Right hindlimb (tissue), 1 donor: Measurements from ENCODE around the gene METTL15.
"Not testable (repeated sequence)": the region's sequence is repeated elsewhere in the genome, so short reads cannot be mapped to it uniquely, and the experiment has no call there.

Source experiments
- DNase-seq: peaks from one replicate; pipeline ENCODE4 v3.0.0-alpha.2; 2018

METTL15 gene

DNA sequence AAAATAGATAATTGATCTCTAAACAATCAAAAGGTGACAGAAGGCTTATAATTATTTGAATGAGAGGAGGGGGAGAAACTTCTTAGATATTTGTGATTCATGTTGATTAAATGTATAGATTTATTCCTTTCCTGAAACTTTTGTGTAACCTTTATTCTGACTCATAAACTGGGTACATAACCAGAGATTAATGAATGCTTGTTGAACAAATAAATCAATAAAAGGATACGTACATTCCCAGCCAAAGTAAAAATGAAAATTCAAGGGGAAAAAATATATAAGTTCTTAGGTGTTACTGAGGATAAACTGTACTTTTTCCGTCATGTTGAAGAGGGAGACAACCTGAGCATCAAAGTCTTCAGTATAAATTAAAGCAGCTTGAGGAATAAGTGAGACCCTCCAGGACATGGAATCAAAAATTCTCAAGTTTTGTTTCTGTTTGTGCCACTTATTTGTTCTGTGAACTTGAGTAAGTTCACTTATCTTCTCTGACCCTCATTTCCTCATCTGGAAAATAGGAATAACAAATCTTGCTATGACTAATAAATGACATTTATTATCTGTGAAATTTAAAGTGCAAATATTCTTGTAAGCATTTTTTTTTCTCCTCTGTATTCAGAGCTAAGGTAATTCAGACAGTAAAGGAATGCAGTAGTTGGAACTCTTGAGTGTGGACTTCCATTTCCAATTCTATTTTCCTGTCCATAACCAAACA is 195.4 kb downstream of the METTL15 start:
- no peak for DNase-seq

DNA sequence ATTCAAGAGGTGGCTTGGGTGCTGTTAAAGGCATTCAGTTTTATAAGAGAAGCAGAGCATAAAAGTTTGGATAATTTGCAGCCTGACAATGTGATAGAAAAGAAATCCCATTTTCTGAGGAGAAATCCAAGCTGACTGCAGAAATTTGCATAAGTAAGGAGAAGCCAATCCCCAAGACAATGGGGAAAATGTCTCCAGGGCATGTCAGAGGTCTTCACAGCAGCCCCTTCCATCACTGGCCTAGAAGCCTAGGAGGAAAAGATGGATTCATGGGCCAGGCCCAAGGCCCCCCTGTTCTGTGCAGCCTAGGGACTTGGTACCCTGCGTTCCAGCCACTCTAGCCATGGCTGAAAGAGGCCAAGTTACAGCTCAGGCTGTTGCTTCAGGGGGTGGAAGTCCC is 207.3 kb downstream of the METTL15 start:
- no peak for DNase-seq

DNA sequence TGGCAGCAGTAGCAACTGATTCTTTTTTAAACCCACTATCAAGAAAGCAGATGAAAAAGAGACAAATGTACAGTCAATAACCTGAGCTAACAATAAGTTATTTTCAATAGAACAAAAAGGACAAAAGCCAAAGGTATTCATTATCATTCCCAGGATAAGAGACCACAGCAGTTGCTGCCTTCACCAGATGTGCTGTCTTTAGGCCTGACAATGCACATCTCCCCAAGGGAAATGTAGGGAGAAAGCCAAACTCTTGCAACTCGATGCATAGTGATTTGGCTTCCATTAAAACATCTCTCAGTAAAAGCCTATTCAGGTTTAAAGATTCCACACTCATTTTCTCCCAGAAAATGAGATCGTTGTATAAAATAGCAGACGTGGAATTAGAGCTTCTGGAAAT is 210.7 kb downstream of the METTL15 start:
- no peak for DNase-seq

DNA sequence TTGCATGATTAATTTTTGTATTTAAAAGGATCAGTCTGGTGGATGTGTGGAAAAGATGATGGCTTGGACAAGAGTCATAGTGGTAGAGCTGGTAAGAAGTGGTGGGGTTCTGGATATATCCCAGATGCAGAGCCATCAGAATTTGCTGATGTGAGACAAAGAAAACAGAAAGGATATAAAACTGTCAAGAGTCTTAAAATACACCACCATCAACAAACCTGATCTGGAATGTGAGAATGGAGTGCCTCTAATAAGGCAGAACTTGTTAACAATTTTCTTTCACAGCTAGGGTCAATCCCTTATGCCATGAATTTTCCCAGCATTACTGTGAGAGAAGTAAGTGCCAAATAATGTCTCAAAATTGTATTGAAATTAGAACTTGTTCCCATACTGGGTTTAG is 215.4 kb downstream of the METTL15 start:
- no peak for DNase-seq

DNA sequence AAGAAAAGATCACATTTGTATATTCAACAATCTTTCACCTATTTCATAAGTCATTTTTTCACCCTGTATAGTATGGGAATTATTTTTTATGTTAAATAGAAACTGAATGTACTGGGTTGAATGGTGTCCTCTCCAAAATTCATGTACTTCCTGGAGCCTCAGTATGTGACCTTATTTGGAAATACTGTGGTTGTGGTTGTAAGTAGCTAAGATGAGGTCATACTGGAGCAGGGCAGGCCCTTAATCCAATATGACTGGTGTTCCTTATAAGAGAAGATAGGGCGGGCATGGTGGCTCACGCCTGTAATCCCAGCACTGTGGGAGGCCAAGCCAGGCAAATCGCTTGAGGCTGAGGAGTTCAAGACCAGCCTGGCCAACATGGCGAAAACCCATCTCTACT is 224.2 kb downstream of the METTL15 start:
- not testable (repeated sequence) for DNase-seq

DNA sequence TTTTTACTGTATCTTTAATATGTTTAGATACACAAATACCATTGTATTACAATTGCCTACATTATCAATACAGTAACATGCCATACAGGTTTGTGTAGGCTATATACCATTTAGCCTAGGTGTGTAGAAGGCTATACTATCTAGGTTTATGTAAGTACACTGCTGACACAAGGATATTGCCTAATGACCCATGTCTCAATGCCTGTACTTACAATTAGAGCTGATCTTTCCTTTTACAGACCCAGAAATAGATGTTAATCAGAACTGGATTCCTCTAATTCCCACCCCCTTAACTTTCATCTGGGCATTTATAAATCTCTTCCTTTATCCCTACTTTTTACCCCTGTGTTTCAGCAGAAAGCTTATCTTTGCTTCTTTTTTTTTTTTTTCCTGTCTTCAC is 229.5 kb downstream of the METTL15 start:
- DNase-seq: no peak

DNA sequence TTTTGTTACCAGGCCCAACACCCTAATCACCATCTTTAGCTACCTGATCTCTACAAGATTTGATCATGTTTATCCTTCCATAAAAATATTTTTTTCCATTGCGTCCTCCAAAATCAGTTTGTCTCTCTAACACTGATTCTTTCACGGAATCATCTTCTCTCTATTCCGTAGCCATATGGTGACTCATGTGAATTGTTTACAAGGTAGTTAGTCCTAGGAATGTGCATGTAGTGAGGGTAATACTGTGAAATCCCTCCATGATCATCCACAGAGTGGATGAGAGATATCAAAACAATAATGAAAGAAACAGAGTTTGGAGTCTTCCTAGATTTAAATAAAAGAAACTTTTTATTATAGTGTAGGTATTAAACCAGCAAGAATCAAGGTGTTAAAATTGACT is 230.2 kb downstream of the METTL15 start:
- DNase-seq: no peak

DNA sequence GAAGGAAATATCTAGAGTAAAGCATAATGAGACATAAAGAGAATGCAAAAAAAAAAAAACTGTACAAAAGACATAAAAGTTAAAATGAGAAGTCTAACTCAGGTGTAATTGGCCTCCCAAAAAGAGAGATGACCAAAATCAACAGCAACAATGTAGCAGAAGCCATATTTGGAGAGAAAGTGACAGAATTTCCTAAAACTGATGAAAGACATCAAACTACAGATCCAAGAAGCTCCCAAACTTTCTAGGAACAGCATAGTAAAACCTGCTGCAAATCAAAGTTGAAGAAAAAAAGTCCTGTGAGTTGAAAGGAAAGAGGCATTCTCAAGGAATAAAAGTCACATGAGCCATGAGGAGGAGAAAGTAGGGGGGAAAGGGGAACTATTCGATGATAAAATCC is 231.3 kb downstream of the METTL15 start:
- DNase-seq: no peak

DNA sequence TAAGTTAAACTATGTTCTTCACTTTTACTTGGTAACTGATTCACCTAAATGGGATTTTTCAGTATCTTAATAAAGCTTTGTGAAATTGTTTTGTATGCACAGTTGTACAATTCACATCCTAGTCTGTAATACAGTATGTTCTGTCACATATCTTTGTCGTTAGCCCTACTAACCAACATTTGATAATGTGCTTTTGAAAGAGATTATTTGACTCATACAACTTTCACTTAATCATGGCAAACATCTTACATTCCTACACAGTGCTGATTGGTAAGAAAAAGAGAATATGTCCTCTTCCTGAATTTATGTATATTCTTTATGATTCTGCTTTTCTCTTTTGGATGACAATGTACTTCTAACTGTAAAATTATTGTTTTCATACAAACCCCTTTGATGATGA is 234.5 kb downstream of the METTL15 start:
- no peak for DNase-seq

DNA sequence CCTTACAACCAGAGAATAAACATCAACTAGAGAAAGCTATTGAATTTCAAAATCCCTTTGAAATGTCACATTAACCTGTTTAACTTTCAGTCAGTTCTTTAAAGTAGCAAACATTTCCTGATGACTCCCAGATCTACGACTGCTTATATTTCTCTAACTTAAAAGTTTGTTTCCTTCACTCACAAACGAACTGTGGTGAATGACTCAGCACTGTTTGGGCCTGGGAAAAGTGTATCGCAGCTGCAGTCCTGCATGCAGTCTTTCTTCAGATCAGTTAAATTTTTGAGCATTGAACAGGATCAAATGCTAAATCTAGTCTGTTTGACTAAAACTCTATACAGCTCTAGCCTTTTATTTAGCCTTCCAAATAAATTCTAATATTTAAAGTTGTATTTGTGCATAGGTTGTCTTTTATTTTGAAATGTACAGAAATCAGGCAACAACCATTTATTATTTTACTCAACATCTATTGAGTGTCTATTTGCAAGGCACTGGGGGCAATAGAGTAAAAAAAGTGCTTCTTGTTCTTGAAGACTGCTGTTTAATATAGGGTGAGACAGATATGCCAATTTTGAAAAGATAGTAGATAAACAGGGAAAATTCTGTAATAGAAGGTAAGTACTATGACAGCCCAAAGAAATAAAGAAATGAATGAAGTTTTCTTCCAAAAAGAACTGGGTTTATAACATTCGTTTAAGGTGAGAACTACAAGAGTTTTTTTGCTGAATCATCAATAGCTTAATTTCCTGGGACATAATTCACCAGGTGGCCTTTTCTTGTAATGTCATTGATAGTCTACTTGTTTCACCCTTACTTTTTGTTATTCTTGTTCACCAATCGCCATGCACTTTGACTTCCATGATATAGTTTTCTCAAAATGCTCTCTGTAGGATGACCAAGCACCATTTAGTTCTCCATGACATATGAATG is 235.4 kb downstream of the METTL15 start:
- DNase-seq: no peak

DNA sequence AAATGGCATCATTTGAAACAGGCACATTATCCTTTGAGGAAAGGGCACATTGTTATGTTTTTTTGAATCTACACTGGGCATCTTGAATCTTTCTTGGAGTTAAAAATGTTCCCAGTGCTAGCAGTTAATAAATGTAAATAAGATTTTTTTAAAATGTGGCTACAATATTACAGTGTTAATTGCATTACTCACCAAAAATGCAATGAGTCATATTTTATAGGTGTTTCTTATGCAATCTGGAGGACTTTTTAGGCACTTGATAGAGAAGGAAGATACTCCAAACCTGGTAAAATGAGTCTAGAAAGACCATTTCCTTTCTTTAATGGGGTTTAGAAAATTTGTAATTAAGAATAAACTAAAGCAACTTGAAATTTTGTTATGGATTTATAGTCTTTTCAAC is 238.0 kb downstream of the METTL15 start:
- no peak for DNase-seq

DNA sequence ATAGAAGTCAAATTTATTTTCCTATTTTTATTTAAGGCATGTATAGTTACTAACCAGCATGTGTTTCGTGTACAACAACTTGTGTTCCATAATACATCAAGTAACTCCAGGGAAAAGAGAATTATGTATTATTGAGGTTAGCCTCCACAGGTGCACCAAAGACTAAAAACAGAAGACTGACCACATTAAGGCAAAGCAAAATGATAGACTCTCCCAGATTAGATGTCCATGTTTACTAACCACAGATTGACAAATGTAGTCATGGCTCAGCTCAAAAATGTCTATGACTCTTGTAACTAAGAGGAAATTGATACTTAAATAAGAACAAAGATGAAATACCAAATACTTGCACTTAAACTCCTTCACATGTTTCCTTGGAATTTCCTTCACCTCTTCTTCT is 238.5 kb downstream of the METTL15 start:
- DNase-seq: no peak

DNA sequence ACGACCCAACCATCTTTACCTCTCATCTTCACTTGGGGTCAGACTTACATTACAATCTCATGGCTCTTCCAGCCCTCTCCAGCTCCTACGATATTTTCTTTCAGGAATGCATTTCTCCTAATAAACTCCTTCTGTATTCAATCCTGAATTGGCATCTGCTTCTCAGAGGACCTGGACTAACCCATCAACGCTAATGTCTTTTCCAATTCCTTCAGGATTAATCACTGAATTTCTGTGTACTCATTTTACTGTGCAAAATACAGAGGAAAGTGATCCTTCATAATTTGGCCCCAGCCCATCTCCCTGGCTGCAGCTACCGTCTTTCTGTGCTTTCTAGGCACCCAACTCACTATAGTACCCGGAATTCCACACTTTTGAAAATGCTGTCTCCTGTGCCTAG is 239.2 kb downstream of the METTL15 start:
- no peak for DNase-seq

DNA sequence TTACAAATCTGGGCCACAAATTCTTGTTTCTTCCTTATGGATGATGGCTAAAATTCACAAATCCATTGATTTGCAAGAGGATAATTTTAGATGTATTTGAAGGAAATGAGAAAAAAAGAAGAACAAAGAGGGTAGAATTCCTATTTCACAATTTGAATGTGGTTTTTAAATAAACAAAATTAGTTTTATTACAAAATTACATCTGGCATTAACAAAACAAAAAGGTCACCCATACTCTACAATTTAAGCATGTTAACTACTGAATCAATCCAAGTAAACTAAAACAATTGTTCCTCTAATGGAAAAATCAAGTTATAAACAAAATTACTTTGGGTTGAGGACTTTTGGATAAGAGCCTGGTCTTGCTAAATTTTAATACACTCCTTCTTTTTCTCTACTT is 242.0 kb downstream of the METTL15 start:
- DNase-seq: no peak

DNA sequence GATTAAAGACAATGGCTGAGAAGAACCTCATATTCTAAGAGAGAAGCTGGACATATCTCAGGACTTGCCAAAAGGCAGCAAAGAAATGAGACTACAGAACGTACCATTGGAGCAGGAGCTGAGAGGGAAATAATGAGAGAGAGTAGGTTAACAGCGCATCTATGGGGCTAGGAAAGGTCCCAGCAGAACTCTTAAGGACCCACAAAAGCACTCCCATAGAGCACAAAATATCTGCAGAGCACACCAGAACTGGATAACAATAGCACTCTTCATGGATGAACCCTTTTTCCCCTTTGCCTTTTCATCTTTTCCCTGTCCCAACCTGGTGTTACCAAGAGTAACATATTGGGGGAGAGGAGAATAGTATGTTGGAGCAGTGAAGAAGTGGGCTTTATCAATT is 245.8 kb downstream of the METTL15 start:
- no peak for DNase-seq

DNA sequence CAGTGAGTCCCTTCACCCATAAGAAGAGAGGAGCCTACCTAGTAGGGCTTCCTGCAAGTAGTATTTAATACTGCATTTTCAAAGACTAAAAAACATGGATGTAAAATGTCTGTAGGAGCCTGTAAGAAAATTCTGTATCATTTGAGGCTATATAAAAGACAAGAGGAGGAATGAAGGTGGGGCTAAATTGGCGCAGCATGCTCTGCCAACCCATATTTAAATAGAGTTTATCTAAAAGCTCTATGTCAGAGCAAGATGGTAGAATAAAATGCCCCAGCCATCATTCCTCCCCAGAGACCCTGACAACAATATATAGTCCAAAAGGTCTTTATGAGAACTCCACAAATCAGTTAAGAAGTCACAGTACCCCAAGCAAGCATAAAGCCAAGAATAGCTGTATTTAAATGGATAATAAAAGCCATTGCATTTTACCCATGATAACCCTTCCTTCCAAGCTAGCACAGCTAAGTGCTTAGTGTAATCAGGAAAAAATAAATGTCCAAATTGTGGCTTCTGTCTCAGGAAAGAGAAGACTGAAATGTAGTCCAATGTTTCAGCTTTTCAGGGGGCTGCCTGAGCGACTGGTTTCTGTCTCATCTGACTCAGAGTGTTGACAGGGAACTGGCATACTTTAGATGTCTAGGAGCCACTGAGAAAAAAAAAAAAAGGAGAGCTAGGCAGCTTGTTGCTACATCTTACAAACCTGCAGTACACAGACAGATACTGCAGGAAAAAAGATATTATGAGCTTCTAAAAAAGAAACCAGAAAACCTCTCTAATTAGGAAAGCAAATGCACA is 258.6 kb downstream of the METTL15 start:
- no peak for DNase-seq

DNA sequence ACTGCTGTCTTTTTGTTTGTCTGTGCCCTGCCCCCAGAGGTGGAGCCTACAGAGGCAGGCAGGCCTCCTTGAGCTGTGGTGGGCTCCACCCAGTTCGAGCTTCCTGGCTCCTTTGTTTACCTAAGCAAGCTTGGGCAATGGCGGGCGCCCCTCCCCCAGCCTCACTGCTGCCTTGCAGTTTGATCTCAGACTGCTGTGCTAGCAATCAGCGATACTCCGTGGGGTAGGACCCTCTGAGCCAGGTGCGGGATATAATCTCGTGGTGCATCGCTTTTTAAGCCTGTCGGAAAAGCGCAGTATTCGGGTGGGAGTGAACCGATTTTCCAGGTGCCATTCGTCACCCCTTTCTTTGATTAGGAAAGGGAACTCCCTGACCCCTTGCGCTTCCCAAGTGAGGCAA is 269.9 kb downstream of the METTL15 start:
- not testable (repeated sequence) for DNase-seq
